Keratinocyte (primary cell): ENCODE measurements around the gene SPIN1. TPM values are rescaled to one million over a fixed set of nuclear protein-coding genes. Genes with fewer than 3 reads are reported as not detected.

ENCODE experiments used
- DNase-seq: peaks from one replicate; pipeline ENCODE4 v3.0.0-alpha.2; 2011; ENCODE audit warnings: low read depth, missing footprints, low spot score
- FAIRE-seq: peaks from 2 replicates; lab custom pipeline; 2011; peaks lifted over from hg19 to GRCh38; lab: Jason Lieb, UNC
- H2AFZ ChIP-seq: 2 replicates; pipeline ENCODE4 v1.6.0; 2012; ENCODE audit warnings: low read length, control low read depth, inconsistent platforms; ENCODE audit not compliant: control insufficient read depth
- H3K27ac ChIP-seq: 2 replicates; pipeline ENCODE4 v1.5.1; 2011; ENCODE audit warnings: low read length; ENCODE audit not compliant: control insufficient read depth, insufficient read depth
- H3K27me3 ChIP-seq: 3 replicates; pipeline ENCODE4 v1.6.0; 2011; ENCODE audit warnings: low read length; ENCODE audit not compliant: control insufficient read depth, insufficient read depth; ENCODE audit errors: extremely low read depth
- H3K36me3 ChIP-seq, 2 experiments: 2 replicates in 1 of 2; 3 replicates in 1 of 2; pipeline ENCODE4 v1.5.1; 2011; ENCODE audit warnings: low read length in 2 of 2, mild to moderate bottlenecking in 1 of 2; ENCODE audit not compliant: control insufficient read depth in 2 of 2, insufficient read depth in 2 of 2; ENCODE audit errors: extremely low read depth in 1 of 2
- H3K4me1 ChIP-seq: 3 replicates; pipeline ENCODE4 v1.5.1; 2011; ENCODE audit warnings: low read length; ENCODE audit not compliant: control insufficient read depth, insufficient read depth; ENCODE audit errors: extremely low read depth
- H3K4me2 ChIP-seq: 3 replicates; pipeline ENCODE4 v1.6.0; 2011; ENCODE audit warnings: low read depth, low read length; ENCODE audit not compliant: control insufficient read depth, insufficient read depth; ENCODE audit errors: extremely low read depth
- H3K4me3 ChIP-seq, 3 experiments: fragments of 200-600 bp in 1 of 3; sonication (generic) in 1 of 3; 2 replicates in 2 of 3; 3 replicates in 1 of 3; pipeline ENCODE4 v1.5.1; 2011 to 2016; ENCODE audit warnings: low read length in 3 of 3, mild to moderate bottlenecking in 3 of 3, control low read depth in 2 of 3, inconsistent platforms in 1 of 3, low read depth in 1 of 3, mixed read lengths in 1 of 3, mixed run types in 1 of 3, moderate library complexity in 1 of 3; ENCODE audit not compliant: control insufficient read depth in 2 of 3, insufficient read depth in 2 of 3; ENCODE audit errors: extremely low read depth in 1 of 3
- H3K79me2 ChIP-seq: 2 replicates; pipeline ENCODE4 v1.6.0; 2012; ENCODE audit warnings: low read length; ENCODE audit not compliant: control insufficient read depth, insufficient read depth
- H3K9ac ChIP-seq: 3 replicates; pipeline ENCODE4 v1.6.0; 2011; ENCODE audit warnings: low read length; ENCODE audit not compliant: control insufficient read depth, insufficient read depth; ENCODE audit errors: extremely low read depth
- H3K9me1 ChIP-seq: 3 replicates; pipeline ENCODE4 v1.6.0; 2011; ENCODE audit warnings: low read length; ENCODE audit not compliant: control insufficient read depth, insufficient read depth; ENCODE audit errors: extremely low read depth
- H3K9me3 ChIP-seq: 2 replicates; pipeline ENCODE4 v1.5.1; 2012; ENCODE audit warnings: low read depth, low read length; ENCODE audit not compliant: control insufficient read depth
- H4K20me1 ChIP-seq: 3 replicates; pipeline ENCODE4 v1.6.0; 2011; ENCODE audit warnings: low read length; ENCODE audit not compliant: control insufficient read depth, insufficient read depth; ENCODE audit errors: extremely low read depth
- EZH2 ChIP-seq: IDR thresholded peaks from one replicate; pipeline ENCODE4 v1.6.1; 2012; ENCODE audit warnings: inconsistent platforms, mild to moderate bottlenecking, low read length, moderate library complexity
- dilution Hi-C: fragments of 300-500 bp; cut with MboI; formaldehyde crosslinking; loops from one replicate; pipeline ENCODE4 v1.7.0; 2020; ENCODE audit warnings: low sequenced_read_pairs; ENCODE audit not compliant: extremely low pct_ligation_motif_present
- polyA plus RNA-seq, 5 experiments: library from polyadenylated mRNA; depleted of rRNA in 3 of 5; stranded (reverse) in 3 of 5; stranded (forward) in 1 of 5; unstranded in 1 of 5; fragments of >200 nt; gene quantifications; 1 replicate in 1 of 5; 2 replicates in 3 of 5; 3 replicates in 1 of 5; pipeline versions ENCODE4 v1.2.1 to v1.2.3, GENCODE V29; 2011 to 2012; ENCODE audit warnings: missing spikeins in 2 of 5, low read depth in 1 of 5, low replicate concordance in 1 of 5
- TF ChIP-seq, protein P1 (sequence below), 3 experiments: IDR thresholded peaks in 1 of 3; conservative IDR thresholded peaks in 1 of 3; optimal IDR thresholded peaks in 1 of 3; 2 replicates in 2 of 3; 3 replicates in 1 of 3; pipeline versions ENCODE3 to v1.5.1; 2011; ENCODE audit warnings: low read length in 3 of 3, mild to moderate bottlenecking in 3 of 3, moderate library complexity in 2 of 3, control low read depth in 1 of 3, inconsistent platforms in 1 of 3; ENCODE audit not compliant: insufficient read depth in 2 of 3; ENCODE audit errors: extremely low read depth in 1 of 3

Gene SPIN1
- polyA plus RNA-seq, 1 donor (not counting 4 experiments of a cell fraction or from before 2014, with no cell fraction given) = 68.8 TPM

- Histone ChIP-seq H3K27me3 (no peaks in the 10 kb centered on the region), H3K79me2 (peaks cover 62% of the 10 kb centered on the region), H3K4me3 (no peak overlapping the region), H3K4me2 (no peak overlapping the region), H3K9me1 (no peaks in the 10 kb centered on the region), H3K27ac (no peak overlapping the region), H3K36me3 (peaks cover 9 to 23% of the 10 kb centered on the region in 2 experiments), H3K9ac (no peak overlapping the region), H3K9me3 (no peaks in the 10 kb centered on the region), H4K20me1 (no peaks in the 10 kb centered on the region), H2AFZ (no peak overlapping the region), H3K4me1 (no peaks in the 10 kb centered on the region)
- TF ChIP-seq, protein P1, sequence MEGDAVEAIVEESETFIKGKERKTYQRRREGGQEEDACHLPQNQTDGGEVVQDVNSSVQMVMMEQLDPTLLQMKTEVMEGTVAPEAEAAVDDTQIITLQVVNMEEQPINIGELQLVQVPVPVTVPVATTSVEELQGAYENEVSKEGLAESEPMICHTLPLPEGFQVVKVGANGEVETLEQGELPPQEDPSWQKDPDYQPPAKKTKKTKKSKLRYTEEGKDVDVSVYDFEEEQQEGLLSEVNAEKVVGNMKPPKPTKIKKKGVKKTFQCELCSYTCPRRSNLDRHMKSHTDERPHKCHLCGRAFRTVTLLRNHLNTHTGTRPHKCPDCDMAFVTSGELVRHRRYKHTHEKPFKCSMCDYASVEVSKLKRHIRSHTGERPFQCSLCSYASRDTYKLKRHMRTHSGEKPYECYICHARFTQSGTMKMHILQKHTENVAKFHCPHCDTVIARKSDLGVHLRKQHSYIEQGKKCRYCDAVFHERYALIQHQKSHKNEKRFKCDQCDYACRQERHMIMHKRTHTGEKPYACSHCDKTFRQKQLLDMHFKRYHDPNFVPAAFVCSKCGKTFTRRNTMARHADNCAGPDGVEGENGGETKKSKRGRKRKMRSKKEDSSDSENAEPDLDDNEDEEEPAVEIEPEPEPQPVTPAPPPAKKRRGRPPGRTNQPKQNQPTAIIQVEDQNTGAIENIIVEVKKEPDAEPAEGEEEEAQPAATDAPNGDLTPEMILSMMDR (optimal IDR thresholded peaks at IDR 0.05 in 1 of 3, IDR thresholded peaks at IDR 0.05 in 1 of 3, conservative IDR thresholded peaks at IDR 0.05 in 1 of 3; ENCODE audit: extremely low read depth in 1 of 3, insufficient read depth in 2 of 3, low read length in 3 of 3) = no peak
- TF ChIP-seq EZH2 = no peak
- dilution Hi-C loops = no loop called here
- DNase-seq = no peak
- FAIRE-seq = no peak
These were observed 45.5 kb downstream of the SPIN1 start for GRCh38 chr9:88433583-88434255.

DNA sequence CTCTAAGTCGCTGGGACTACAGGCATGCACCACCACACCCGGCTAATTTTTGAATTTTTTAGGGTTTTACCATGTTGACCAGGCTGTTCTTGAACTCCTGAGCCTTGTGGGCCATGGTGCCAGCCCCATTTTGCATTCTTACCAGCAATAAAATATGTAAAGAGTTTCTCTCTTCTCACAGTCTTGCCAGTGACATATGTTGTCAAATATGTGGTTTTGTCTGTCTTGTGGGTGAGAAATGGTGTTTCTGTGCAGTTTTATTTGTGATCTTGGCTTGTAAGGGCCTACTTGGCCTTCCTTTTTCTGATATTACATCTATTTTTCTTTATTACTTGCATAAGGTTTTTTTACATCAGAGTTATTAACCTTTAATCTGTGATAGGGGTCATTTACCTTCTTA, 47.1 kb downstream of the SPIN1 start:
- H3K79me2 ChIP-seq = peaks cover 61% of the 10 kb centered on the region

More for the DNA sequence above, 47.1 kb downstream of the SPIN1 start:
- Histone ChIP-seq H4K20me1 (no peaks in the 10 kb centered on the region), H3K36me3 (peaks cover 8 to 12% of the 10 kb centered on the region in 2 experiments), H3K4me2 (no peak overlapping the region), H3K27ac (no peak overlapping the region), H3K9me1 (no peaks in the 10 kb centered on the region), H3K4me1 (no peaks in the 10 kb centered on the region), H3K4me3 (no peak overlapping the region), H3K27me3 (no peaks in the 10 kb centered on the region), H3K9me3 (no peaks in the 10 kb centered on the region), H3K9ac (no peak overlapping the region), H2AFZ (no peak overlapping the region)
- TF ChIP-seq EZH2 = no peak
- FAIRE-seq (no peak), DNase-seq (no peak)
- dilution Hi-C loops = no loop called here
